Non-pigmented ciliary epithelial cell (primary cell): ENCODE data around the gene MICAL3.
"Not testable (repeated sequence)": the region's sequence is repeated elsewhere in the genome, so short reads cannot be mapped to it uniquely, and the experiment has no call there.

Experiments
- DNase-seq: peaks from one replicate; pipeline ENCODE4 v3.0.0-alpha.2; 2010; ENCODE audit warnings: low read depth

MICAL3 gene

GRCh38 chr22:17881366-17881765, 143.0 kb downstream of the MICAL3 start:
- DNase-seq: no peak

GRCh38 chr22:17880468-17880867, 143.9 kb downstream of the MICAL3 start:
- no peak for DNase-seq

- DNase-seq: no peak
These were observed 144.3 kb downstream of the MICAL3 start for GRCh38 chr22:17880020-17880419.

- DNase-seq: no peak
These were observed 145.4 kb downstream of the MICAL3 start for GRCh38 chr22:17878941-17879340.

- no peak for DNase-seq
These were observed 146.1 kb downstream of the MICAL3 start for GRCh38 chr22:17878186-17878694.

GRCh38 chr22:17876878-17877855, 147.2 kb downstream of the MICAL3 start:
- DNase-seq: not testable (repeated sequence)

GRCh38 chr22:17876306-17876831, 148.0 kb downstream of the MICAL3 start:
- no peak for DNase-seq

- no peak for DNase-seq
These were observed 148.7 kb downstream of the MICAL3 start for GRCh38 chr22:17875631-17876030.

- DNase-seq: no peak
These were observed 149.2 kb downstream of the MICAL3 start for GRCh38 chr22:17875156-17875555.

- no peak for DNase-seq
These were observed 150.0 kb downstream of the MICAL3 start for GRCh38 chr22:17874231-17874905.

- no peak for DNase-seq
These were observed 150.6 kb downstream of the MICAL3 start for GRCh38 chr22:17873804-17874203.

- DNase-seq: no peak
These were observed 151.2 kb downstream of the MICAL3 start for GRCh38 chr22:17873116-17873515.

- DNase-seq: no peak
These were observed 151.9 kb downstream of the MICAL3 start for GRCh38 chr22:17872471-17872870.

- DNase-seq: no peak
These were observed 152.5 kb downstream of the MICAL3 start for GRCh38 chr22:17871726-17872458.

- no peak for DNase-seq
These were observed 154.0 kb downstream of the MICAL3 start for GRCh38 chr22:17870407-17870806.

- DNase-seq: no peak
These were observed 154.9 kb downstream of the MICAL3 start for GRCh38 chr22:17869285-17870096.

GRCh38 chr22:17868771-17869170, 155.6 kb downstream of the MICAL3 start:
- DNase-seq: no peak

GRCh38 chr22:17867160-17867785, 157.1 kb downstream of the MICAL3 start:
- DNase-seq: no peak

GRCh38 chr22:17866621-17867020, 157.7 kb downstream of the MICAL3 start:
- DNase-seq: no peak

- DNase-seq: no peak
These were observed 158.2 kb downstream of the MICAL3 start for GRCh38 chr22:17866127-17866526.
